ENCODE measurements around the gene PRKCA.
A peak's percentile ranks its signal among the peaks of the same experiment; 100 is the strongest.

Gene PRKCA

GRCh38 chr17:66403846-66404556, 101.6 kb downstream of the PRKCA start:
- Mint-ChIP-seq H3K27ac (peak overlapping the region; percentile 84), H3K9me3 (peaks cover 3% of the 10 kb centered on the region), H3K4me3 (peak overlapping the region; percentile 59), H3K36me3 (ENCODE audit: low read depth) (peaks cover 25% of the 10 kb centered on the region), H3K4me1 (ENCODE audit: low read depth) (peaks cover 82% of the 10 kb centered on the region), H3K27me3 (ENCODE audit: low read depth) (no peaks in the 10 kb centered on the region)

GRCh38 chr17:66405836-66406677, 103.6 kb downstream of the PRKCA start:
- H3K36me3 Mint-ChIP-seq (ENCODE audit: low read depth) = peaks cover 23% of the 10 kb centered on the region
- H3K27ac Mint-ChIP-seq = peak overlapping the region; percentile 87
- peak overlapping the region; percentile 80 for H3K4me3 Mint-ChIP-seq
- H3K27me3 Mint-ChIP-seq (ENCODE audit: low read depth) = no peaks in the 10 kb centered on the region
- H3K4me1 Mint-ChIP-seq (ENCODE audit: low read depth) = peaks cover 75% of the 10 kb centered on the region
- H3K9me3 Mint-ChIP-seq = peaks cover under 1% of the 10 kb centered on the region

- Mint-ChIP-seq H3K27ac (peak overlapping the region; percentile 87), H3K27me3 (ENCODE audit: low read depth) (no peaks in the 10 kb centered on the region), H3K4me1 (ENCODE audit: low read depth) (peaks cover 69% of the 10 kb centered on the region), H3K36me3 (ENCODE audit: low read depth) (peaks cover 15% of the 10 kb centered on the region), H3K4me3 (peak overlapping the region; percentile 80), H3K9me3 (no peaks in the 10 kb centered on the region)
Measured at GRCh38 chr17:66406701-66407644, 104.6 kb downstream of the PRKCA start.

GRCh38 chr17:66407864-66408263, 105.5 kb downstream of the PRKCA start:
- H3K27ac Mint-ChIP-seq = peak overlapping the region; percentile 87
- no peaks in the 10 kb centered on the region for H3K9me3 Mint-ChIP-seq
- peaks cover 14% of the 10 kb centered on the region for H3K36me3 Mint-ChIP-seq (ENCODE audit: low read depth)
- H3K4me3 Mint-ChIP-seq = peak overlapping the region; percentile 80
- no peaks in the 10 kb centered on the region for H3K27me3 Mint-ChIP-seq (ENCODE audit: low read depth)
- H3K4me1 Mint-ChIP-seq (ENCODE audit: low read depth) = peaks cover 65% of the 10 kb centered on the region

- Mint-ChIP-seq H3K9me3 (peaks cover 4% of the 10 kb centered on the region), H3K4me3 (no peak overlapping the region), H3K4me1 (ENCODE audit: low read depth) (peaks cover 54% of the 10 kb centered on the region), H3K36me3 (ENCODE audit: low read depth) (peaks cover 13% of the 10 kb centered on the region), H3K27ac (no peak overlapping the region), H3K27me3 (ENCODE audit: low read depth) (no peaks in the 10 kb centered on the region)
Measured at GRCh38 chr17:66411520-66411919, 109.1 kb downstream of the PRKCA start.

- Mint-ChIP-seq H3K4me3 (peak overlapping the region; percentile 1), H3K27ac (peak overlapping the region; percentile 23), H3K27me3 (ENCODE audit: low read depth) (no peaks in the 10 kb centered on the region), H3K36me3 (ENCODE audit: low read depth) (peaks cover 13% of the 10 kb centered on the region), H3K9me3 (peaks cover 4% of the 10 kb centered on the region), H3K4me1 (ENCODE audit: low read depth) (peaks cover 51% of the 10 kb centered on the region)
Measured at GRCh38 chr17:66412857-66413558, 110.6 kb downstream of the PRKCA start.

GRCh38 chr17:66413559-66414520, 111.4 kb downstream of the PRKCA start:
- Mint-ChIP-seq H3K27me3 (ENCODE audit: low read depth) (no peaks in the 10 kb centered on the region), H3K27ac (peak overlapping the region; percentile 72), H3K36me3 (ENCODE audit: low read depth) (peaks cover 11% of the 10 kb centered on the region), H3K4me1 (ENCODE audit: low read depth) (peaks cover 47% of the 10 kb centered on the region), H3K9me3 (peaks cover 4% of the 10 kb centered on the region), H3K4me3 (no peak overlapping the region)

GRCh38 chr17:66414561-66415175, 112.3 kb downstream of the PRKCA start:
- Mint-ChIP-seq H3K36me3 (ENCODE audit: low read depth) (peaks cover 7% of the 10 kb centered on the region), H3K27me3 (ENCODE audit: low read depth) (no peaks in the 10 kb centered on the region), H3K9me3 (peaks cover 4% of the 10 kb centered on the region), H3K4me3 (no peak overlapping the region), H3K27ac (peak overlapping the region; percentile 72), H3K4me1 (ENCODE audit: low read depth) (peaks cover 41% of the 10 kb centered on the region)

- no peaks in the 10 kb centered on the region for H3K27me3 Mint-ChIP-seq (ENCODE audit: low read depth)
- H3K4me3 Mint-ChIP-seq = no peak overlapping the region
- H3K36me3 Mint-ChIP-seq (ENCODE audit: low read depth) = peaks cover 7% of the 10 kb centered on the region
- no peak overlapping the region for H3K27ac Mint-ChIP-seq
- peaks cover 4% of the 10 kb centered on the region for H3K9me3 Mint-ChIP-seq
- H3K4me1 Mint-ChIP-seq (ENCODE audit: low read depth) = peaks cover 43% of the 10 kb centered on the region
Measured at GRCh38 chr17:66415366-66416206, 113.2 kb downstream of the PRKCA start.

- no peak overlapping the region for H3K27ac Mint-ChIP-seq
- peaks cover 4% of the 10 kb centered on the region for H3K9me3 Mint-ChIP-seq
- peaks cover 48% of the 10 kb centered on the region for H3K4me1 Mint-ChIP-seq (ENCODE audit: low read depth)
- no peaks in the 10 kb centered on the region for H3K27me3 Mint-ChIP-seq (ENCODE audit: low read depth)
- H3K36me3 Mint-ChIP-seq (ENCODE audit: low read depth) = peaks cover 10% of the 10 kb centered on the region
- no peak overlapping the region for H3K4me3 Mint-ChIP-seq
Measured at GRCh38 chr17:66416207-66416940, 114.0 kb downstream of the PRKCA start.

GRCh38 chr17:66417300-66417719, 114.9 kb downstream of the PRKCA start:
- H3K27ac Mint-ChIP-seq = no peak overlapping the region
- H3K36me3 Mint-ChIP-seq (ENCODE audit: low read depth) = peaks cover 14% of the 10 kb centered on the region
- peaks cover 52% of the 10 kb centered on the region for H3K4me1 Mint-ChIP-seq (ENCODE audit: low read depth)
- H3K27me3 Mint-ChIP-seq (ENCODE audit: low read depth) = no peaks in the 10 kb centered on the region
- H3K9me3 Mint-ChIP-seq = peaks cover 4% of the 10 kb centered on the region
- H3K4me3 Mint-ChIP-seq = no peak overlapping the region
